Activated naive CD8-positive, alpha-beta T cell treated with anti-CD3 and anti-CD28 coated beads, Interleukin-2, amount 10 ng/mL, durations not matched to agents 7 days and 5 days (primary cell): ENCODE measurements around the gene TFDP1. TPM values are rescaled to one million over a fixed set of nuclear protein-coding genes. Genes with fewer than 3 reads are reported as not detected.

Experiments used
- ATAC-seq: fragments of 150-1000 bp; cut with Tn5 transposase; one replicate; pipeline ENCODE4 v1.10.0; 2021; ENCODE audit warnings: low read depth, moderate library complexity
- POLR2A ChIA-PET: fragments of 350-600 bp; sonication (Branson Sonifier 250); formaldehyde crosslinking; loops from one replicate; lab custom pipeline; 2021; ENCODE audit warnings: antibody characterized with exemption; lab: Charles Lee
- DNase-seq: peaks from one replicate; pipeline ENCODE4 v3.0.0; 2021
- H3K27ac Mint-ChIP-seq: one replicate; pipeline ENCODE4 v1.8.0; 2022; ENCODE audit warnings: mild to moderate bottlenecking, mixed read lengths
- H3K27me3 Mint-ChIP-seq: one replicate; pipeline ENCODE4 v1.8.0; 2022; ENCODE audit warnings: mild to moderate bottlenecking, moderate library complexity, mixed read lengths
- H3K36me3 Mint-ChIP-seq: one replicate; pipeline ENCODE4 v1.8.0; 2021; ENCODE audit warnings: mild to moderate bottlenecking, mixed read lengths
- H3K4me1 Mint-ChIP-seq: one replicate; pipeline ENCODE4 v1.8.0; 2021; ENCODE audit warnings: mixed read lengths
- H3K4me3 Mint-ChIP-seq: one replicate; pipeline ENCODE4 v1.8.0; 2022; ENCODE audit warnings: mild to moderate bottlenecking, moderate library complexity, mixed read lengths
- H3K9me3 Mint-ChIP-seq: one replicate; pipeline ENCODE4 v1.8.0; 2021; ENCODE audit warnings: mixed read lengths
- total RNA-seq, 2 experiments: library from RNA; stranded (reverse); gene quantifications; one replicate each; pipeline ENCODE4 v1.2.3, GENCODE V29; 2021

TFDP1 gene
- total RNA-seq, 2 experiments from 2014 or later: 103 to 117 TPM

DNA sequence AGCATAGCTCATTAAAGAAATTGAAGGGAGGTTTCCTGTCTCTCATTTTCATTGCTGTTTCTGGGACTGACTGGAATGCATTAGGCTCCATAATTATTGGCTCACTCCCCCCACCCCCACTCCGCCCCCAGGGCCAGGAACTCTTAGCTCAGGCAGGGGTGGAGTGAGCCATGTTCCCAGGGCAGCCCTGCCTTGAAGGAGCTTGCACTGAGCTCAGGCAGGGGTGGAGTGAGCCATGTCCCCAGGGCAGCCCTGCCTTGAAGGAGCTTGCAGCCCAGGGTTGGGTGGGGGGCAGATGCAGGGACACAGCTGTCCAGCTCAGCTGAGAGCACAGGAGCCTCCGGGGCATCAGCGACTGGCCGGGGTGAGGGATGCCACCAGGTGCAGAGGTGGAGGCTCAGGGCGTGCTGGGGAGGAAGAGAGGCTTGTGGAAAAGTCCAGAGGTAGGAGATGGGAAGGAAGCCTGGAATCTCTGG is 39.1 kb upstream of the TFDP1 start:
- peak; percentile 13 for DNase-seq
- H3K9me3 Mint-ChIP-seq: peaks cover 6% of the 10 kb centered on the region
- POLR2A ChIA-PET: no interaction called here
- H3K4me1 Mint-ChIP-seq: peaks cover 2% of the 10 kb centered on the region
- H3K27me3 Mint-ChIP-seq: no peaks in the 10 kb centered on the region
- peaks cover 17% of the 10 kb centered on the region for H3K36me3 Mint-ChIP-seq
- ATAC-seq: no peak
- no peak overlapping the region for H3K27ac Mint-ChIP-seq
- H3K4me3 Mint-ChIP-seq: no peak overlapping the region

DNA sequence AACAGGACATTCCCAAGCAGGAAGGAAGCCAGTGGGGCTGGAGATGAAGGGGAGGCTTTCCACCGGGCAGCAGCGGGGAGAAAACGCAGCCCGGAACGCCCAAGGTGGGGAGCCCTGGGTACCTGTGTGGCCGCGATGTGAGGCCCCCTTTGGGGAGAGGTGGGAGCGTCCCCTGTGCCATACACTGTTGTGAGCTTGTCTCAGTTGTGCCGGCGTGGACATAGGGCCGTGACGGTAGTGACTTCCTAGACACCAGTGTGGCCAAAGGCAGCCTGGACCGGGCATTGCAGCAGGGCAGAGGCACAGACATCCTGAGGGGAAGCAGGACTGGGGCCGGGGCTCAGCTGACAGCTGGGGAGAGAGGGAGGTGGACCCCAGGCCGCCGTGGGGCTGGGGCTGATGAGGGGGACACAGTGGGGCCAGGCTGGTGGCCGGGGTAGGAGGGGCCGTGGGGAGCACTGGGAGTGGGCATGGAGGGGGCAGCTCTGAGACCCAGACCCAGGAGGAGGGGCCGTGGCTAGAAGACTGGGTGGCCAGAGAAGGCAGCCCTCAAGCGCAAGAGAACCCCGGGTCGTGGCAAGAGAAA is 38.5 kb upstream of the TFDP1 start:
- peaks cover 2% of the 10 kb centered on the region for H3K9me3 Mint-ChIP-seq
- peaks cover 2% of the 10 kb centered on the region for H3K4me1 Mint-ChIP-seq
- ATAC-seq (no peak), DNase-seq (peak; percentile 19)
- peaks cover 12% of the 10 kb centered on the region for H3K36me3 Mint-ChIP-seq
- no peak overlapping the region for H3K4me3 Mint-ChIP-seq
- no peaks in the 10 kb centered on the region for H3K27me3 Mint-ChIP-seq
- POLR2A ChIA-PET: no interaction called here
- H3K27ac Mint-ChIP-seq: no peak overlapping the region

DNA sequence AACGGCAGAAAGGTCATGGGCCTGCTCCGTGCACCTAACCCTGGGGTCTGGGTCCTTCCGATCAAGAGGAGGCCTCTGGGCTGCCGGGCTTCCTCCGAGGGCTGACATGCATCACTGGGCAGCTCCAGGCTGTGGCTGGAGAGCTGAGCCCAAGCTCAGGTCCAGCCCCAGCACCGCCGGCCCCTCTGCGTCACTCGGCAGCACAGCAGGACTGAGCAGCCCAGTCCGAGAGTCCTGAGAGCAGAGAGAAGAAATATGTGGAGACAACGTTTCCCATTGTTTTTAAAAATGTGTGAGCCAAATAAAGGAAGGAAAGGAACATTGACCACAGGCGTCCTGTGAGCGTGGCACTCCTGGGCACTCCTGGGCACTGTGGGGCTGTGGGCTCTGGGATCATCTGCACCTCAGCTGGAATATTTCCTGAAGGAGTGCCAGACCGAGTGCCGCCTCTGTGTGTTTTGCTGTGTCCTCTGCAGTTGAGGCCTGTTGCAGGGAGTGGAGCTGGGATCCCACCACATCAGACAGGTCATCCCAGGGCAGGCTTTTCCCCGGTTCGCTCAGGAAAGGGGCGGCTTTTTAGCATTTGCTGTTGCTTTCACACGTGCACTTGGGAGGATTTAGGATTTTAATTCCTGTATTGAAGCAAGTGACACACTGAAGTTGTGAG is 37.8 kb upstream of the TFDP1 start:
- DNase-seq: peak; percentile 13
- H3K9me3 Mint-ChIP-seq: no peaks in the 10 kb centered on the region
- H3K36me3 Mint-ChIP-seq: peaks cover 13% of the 10 kb centered on the region
- no peak overlapping the region for H3K4me3 Mint-ChIP-seq
- no peak overlapping the region for H3K27ac Mint-ChIP-seq
- H3K4me1 Mint-ChIP-seq: peaks cover 2% of the 10 kb centered on the region
- POLR2A ChIA-PET: no interaction called here
- no peak for ATAC-seq
- no peaks in the 10 kb centered on the region for H3K27me3 Mint-ChIP-seq

DNA sequence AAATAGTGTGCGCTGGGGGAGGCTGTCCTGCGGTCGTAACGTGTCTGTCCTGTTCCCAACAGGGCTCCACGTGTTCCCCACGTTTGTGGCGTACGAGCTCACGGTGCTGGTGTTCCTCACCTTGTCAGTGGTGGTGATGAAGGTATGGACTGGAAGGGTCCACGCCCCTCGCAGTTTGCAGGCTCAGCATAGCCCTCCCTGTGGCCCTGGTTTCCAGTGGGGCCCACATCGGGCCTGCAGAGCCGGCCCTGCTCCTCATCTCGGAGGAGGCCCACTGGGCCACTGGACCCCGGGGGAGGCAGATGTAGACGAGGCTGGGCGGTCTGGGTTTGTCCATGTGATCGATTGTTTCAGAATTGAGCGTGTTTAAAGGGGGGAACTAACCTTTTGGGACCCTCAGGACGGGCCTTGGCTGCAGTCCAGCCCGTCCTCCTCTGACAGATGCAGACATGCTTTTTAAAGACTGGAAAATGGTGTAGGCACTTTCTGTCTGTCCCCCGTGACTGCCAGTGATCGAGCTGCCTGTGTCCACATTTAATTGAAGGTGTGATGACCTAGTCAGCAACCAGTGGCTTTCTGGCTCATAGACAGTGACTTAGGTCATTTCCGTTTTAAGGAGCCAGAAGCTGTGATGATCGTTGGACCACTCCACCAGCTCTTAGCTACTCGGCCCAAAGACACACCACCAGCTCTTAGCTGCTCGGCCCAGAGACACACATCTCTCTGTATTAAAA is 37.1 kb upstream of the TFDP1 start:
- H3K27ac Mint-ChIP-seq: no peak overlapping the region
- DNase-seq (peak; percentile 15), ATAC-seq (no peak)
- POLR2A ChIA-PET: no interaction called here
- no peak overlapping the region for H3K4me3 Mint-ChIP-seq
- no peaks in the 10 kb centered on the region for H3K27me3 Mint-ChIP-seq
- H3K36me3 Mint-ChIP-seq: peaks cover 12% of the 10 kb centered on the region
- H3K9me3 Mint-ChIP-seq: no peaks in the 10 kb centered on the region
- peaks cover 2% of the 10 kb centered on the region for H3K4me1 Mint-ChIP-seq

DNA sequence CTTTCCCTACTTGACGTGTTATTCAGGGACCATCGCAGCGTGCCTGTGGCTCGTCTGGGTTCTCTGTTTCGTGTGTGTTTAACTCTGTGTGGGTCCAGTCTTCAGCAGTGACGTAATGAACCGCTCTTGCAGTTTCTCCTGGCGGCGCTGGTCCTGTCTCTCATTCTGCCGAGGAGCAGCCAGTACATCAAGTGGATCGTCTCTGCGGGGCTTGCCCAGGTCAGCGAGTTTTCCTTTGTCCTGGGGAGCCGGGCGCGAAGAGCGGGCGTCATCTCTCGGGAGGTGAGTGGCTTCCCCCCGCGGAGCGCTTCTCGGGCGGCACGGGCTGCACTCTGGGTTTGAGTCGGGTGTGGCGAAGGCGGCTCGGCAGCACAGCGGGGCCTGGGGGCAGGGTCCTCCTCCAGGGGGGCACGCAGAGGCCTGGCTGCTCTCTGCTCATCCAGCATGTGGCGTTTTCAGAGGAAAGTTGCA is 36.3 kb upstream of the TFDP1 start:
- H3K4me1 Mint-ChIP-seq: peaks cover 2% of the 10 kb centered on the region
- no peaks in the 10 kb centered on the region for H3K27me3 Mint-ChIP-seq
- DNase-seq (peak; percentile 10), ATAC-seq (no peak)
- POLR2A ChIA-PET: no interaction called here
- peaks cover 12% of the 10 kb centered on the region for H3K36me3 Mint-ChIP-seq
- H3K9me3 Mint-ChIP-seq: no peaks in the 10 kb centered on the region
- no peak overlapping the region for H3K4me3 Mint-ChIP-seq
- H3K27ac Mint-ChIP-seq: no peak overlapping the region

DNA sequence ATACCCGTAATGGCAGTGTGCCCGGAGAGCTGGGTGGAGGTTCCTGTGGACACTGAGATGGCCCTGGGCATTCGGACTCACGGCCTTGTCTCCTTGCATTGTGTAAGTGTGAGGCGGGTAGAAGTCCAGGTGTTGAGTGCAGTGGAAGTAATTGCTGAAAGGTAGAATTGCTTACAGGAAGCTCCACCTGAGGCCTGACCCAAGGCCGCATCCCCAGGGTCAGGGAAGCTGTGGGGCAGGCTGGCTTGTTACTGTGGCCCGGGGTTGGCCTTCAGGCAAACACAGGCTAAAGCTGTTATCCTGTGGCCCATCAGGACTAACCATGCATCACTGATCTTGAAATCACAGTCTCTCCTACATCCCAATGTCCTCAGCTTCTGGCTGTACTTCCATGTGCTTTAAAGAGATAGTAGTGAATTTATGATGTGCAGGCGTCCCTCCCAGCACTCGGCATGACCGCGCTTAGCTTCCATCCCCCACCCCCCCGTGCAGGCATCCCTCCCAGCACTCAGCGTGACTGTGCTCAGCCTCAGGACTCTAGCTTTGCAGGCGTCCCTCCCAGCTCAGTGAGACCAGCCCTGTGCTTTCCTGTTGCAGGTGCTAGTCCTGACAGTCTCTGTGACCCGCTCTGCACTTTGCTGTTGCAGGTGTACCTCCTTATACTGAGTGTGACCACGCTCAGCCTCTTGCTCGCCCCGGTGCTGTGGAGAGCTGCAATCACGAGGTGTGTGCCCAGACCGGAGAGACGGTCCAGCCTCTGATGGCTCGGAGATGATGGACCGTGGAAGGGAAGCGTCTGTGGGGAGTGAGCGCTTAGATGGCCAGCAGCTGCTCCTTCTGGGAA is 35.6 kb upstream of the TFDP1 start:
- H3K27me3 Mint-ChIP-seq: no peaks in the 10 kb centered on the region
- no peak overlapping the region for H3K4me3 Mint-ChIP-seq
- H3K4me1 Mint-ChIP-seq: no peaks in the 10 kb centered on the region
- H3K36me3 Mint-ChIP-seq: peaks cover 8% of the 10 kb centered on the region
- POLR2A ChIA-PET: no interaction called here
- ATAC-seq: no peak
- peak; percentile 20 for DNase-seq
- no peaks in the 10 kb centered on the region for H3K9me3 Mint-ChIP-seq
- no peak overlapping the region for H3K27ac Mint-ChIP-seq

DNA sequence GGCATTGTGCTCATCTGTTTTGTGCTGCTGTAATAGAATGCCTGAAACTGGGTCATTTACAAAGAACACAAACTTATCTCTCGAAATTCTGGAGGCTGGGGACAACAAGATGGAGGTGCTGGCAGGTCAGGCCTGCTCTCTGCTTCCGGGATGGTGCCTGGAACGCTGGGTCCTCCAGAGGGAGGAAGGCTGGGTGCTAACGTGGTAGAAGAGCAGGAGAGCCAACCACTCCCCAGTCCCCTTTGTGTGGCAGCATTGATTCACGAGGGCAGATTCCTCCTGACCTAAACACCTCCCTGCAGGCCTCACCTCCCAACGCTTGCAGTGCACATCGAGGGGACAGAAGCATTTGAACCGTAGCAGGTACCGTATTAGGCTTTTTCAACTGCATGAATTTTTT is 34.1 kb upstream of the TFDP1 start:
- DNase-seq (no peak), ATAC-seq (no peak)
- Mint-ChIP-seq H3K27ac (no peak overlapping the region), H3K4me3 (no peak overlapping the region), H3K9me3 (no peaks in the 10 kb centered on the region), H3K4me1 (no peaks in the 10 kb centered on the region), H3K27me3 (no peaks in the 10 kb centered on the region), H3K36me3 (peaks cover 6% of the 10 kb centered on the region)
- POLR2A ChIA-PET: no interaction called here

DNA sequence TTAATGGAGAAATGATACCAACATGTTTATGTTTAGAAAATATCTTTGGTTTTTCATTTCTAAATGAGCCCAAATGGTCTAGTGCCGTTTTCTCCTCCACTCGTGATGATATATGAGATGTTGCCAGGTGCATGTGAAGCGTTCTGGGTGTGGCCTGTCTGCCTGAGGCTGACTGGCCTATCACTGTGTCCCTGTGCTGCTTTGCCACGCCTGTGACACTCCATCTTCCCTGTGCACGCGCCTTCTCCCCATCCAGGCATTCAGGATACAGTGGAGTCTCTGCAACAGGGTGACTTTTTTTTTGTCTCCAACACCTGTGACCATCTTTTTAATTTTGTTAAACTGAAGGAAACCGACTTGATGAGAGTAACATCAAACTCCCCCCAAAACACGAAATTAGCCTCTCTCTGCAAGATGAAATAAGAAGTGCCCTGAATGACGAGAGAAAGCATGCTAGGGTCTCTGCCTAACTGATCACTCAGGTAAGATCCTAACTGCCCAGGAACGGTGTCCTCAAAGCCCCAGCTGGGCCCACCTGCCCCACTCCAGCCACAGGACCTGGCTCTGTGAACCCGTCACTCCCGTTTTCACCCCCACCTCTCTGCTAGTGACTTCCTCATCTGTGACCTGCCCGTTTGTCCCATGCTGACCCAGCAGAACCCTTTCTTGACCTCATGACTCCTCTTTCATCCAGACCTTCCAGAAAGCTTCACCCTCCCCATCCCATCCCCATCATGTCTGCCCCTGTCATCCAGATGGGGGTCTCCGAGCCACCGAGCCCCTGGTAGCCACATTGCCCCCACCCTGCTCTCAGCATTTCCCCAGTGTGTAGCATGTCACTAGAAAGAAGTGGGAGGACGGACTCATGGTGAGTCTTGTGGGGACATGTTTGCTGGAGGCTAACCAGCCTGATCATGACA is 33.2 kb upstream of the TFDP1 start:
- DNase-seq (no peak), ATAC-seq (no peak)
- H3K4me3 Mint-ChIP-seq: no peak overlapping the region
- H3K27me3 Mint-ChIP-seq: no peaks in the 10 kb centered on the region
- POLR2A ChIA-PET: no interaction called here
- H3K4me1 Mint-ChIP-seq: no peaks in the 10 kb centered on the region
- no peak overlapping the region for H3K27ac Mint-ChIP-seq
- H3K9me3 Mint-ChIP-seq: no peaks in the 10 kb centered on the region
- H3K36me3 Mint-ChIP-seq: peaks cover 6% of the 10 kb centered on the region

DNA sequence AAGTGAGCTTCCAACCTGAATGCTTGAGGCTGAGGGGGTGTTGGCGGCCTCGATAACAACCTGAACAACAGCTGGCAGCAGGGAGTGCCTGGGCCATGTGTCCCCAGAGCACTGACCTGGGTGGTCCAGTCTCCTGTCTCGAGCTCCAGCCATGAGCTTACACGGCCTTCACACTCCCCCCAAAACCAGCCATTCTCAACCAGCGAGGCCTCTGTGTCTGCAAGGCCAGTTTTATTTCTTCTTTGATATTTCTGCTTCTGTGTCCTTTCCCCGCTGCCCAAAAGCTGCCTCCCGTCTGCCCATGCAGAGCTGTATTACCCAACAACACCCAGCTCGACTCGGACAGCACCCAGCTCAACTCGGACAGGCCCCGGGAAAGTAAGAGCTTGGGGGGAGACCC is 32.5 kb upstream of the TFDP1 start:
- Mint-ChIP-seq H3K36me3 (peaks cover 6% of the 10 kb centered on the region), H3K27me3 (no peaks in the 10 kb centered on the region), H3K4me3 (no peak overlapping the region), H3K9me3 (no peaks in the 10 kb centered on the region), H3K27ac (no peak overlapping the region), H3K4me1 (no peaks in the 10 kb centered on the region)
- DNase-seq (no peak), ATAC-seq (no peak)
- POLR2A ChIA-PET: no interaction called here

DNA sequence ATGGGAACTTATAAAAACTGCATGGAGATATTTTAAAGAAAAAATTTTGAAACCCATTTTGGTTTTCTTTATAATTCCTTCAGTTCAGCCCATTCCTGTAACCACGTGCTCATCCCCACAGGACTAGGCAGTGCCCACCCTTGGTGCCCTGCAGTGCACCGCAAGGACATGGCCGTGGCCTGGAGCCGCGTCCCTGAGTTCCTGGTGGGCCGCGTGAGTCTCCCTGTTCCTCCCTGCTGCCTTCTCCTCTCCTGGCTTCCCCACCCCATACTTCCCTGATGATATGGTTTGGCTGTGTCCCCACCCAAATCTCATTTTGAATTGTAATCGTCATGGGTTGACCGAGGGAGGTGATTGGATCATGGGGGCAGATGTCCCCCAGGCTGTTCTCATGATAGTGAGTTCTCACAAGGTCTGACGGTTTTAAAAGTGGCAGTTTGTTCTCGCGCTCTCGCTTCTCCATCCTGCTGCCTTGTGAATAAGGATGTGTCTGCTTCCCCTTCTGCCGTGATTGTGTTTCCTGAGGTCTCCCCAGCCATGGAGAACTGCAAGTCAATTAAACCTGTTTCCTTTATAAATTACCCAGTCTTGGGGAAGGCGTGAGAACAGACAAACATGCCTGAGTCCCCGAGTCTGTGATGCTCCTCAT is 31.6 kb upstream of the TFDP1 start:
- no peak for ATAC-seq
- H3K4me3 Mint-ChIP-seq: no peak overlapping the region
- no peak for DNase-seq
- POLR2A ChIA-PET: no interaction called here
- no peaks in the 10 kb centered on the region for H3K9me3 Mint-ChIP-seq
- H3K36me3 Mint-ChIP-seq: peaks cover 6% of the 10 kb centered on the region
- H3K4me1 Mint-ChIP-seq: no peaks in the 10 kb centered on the region
- H3K27ac Mint-ChIP-seq: no peak overlapping the region
- no peaks in the 10 kb centered on the region for H3K27me3 Mint-ChIP-seq

DNA sequence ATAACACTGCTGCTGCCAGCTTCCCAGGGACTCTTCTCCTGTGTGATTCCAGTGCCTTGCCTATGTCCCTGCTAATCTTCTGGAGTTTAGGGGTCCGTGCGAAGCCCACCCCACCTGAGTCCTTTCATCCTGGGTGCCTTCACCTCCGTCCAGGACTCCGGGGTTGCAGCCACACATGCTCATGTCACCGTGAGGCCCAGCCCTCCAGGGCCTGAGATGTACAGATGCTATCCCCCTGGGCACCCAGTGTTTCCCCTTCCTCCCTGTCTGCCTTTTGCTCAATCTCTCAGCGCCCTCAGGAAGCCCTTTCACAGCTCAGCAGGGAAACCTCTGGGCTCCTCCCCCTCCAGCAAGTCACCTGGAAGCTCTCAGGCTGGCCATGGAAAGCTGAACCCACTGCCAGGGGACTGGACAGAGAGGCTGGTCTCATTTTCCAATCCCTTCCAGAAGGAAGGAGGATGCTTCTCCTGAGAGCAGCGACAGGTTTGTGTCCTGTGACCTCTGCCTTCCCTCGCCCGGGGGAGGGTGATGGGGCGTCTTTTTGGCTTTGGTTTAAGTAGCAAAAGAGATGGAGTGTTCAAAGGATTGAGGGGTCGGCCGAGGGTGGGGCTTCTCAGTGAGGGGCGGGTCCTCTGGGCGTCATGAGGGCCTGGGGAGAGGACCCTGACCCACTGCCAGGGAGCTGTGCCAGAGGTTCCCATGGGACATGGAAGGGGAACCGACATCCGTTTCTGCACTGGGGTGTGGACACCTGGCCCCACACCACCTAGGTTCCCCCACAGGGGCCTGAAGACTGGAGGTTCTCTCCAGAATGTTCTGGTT is 30.8 kb upstream of the TFDP1 start:
- H3K4me3 Mint-ChIP-seq: no peak overlapping the region
- DNase-seq (peak; percentile 21), ATAC-seq (no peak)
- no peaks in the 10 kb centered on the region for H3K9me3 Mint-ChIP-seq
- POLR2A ChIA-PET: no interaction called here
- H3K27me3 Mint-ChIP-seq: no peaks in the 10 kb centered on the region
- H3K27ac Mint-ChIP-seq: no peak overlapping the region
- no peaks in the 10 kb centered on the region for H3K4me1 Mint-ChIP-seq
- H3K36me3 Mint-ChIP-seq: peaks cover 6% of the 10 kb centered on the region
